ENCODE data around the gene ANKS6.
"Not testable (repeated sequence)": the region's sequence is repeated elsewhere in the genome, so short reads cannot be mapped to it uniquely, and the experiment has no call there.

Gene ANKS6

DNA sequence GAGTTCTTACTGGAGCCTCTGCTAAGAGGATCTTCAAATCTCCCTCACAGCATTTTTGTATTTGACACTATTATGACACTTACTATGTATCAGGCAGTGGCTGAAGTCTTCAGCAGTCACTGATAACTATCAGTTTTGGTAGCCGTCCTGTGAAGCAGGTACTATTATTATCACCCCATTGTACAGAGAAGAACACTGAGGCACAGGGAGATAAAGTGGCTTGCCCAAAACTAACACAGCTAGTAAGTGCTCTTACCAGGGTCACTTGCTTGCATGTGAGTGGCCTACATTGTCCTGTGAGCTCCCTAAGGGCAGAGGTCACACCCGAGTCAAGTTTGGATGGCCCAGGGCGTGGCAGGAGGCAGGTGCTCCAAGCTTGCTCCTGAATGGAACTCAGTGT lies 104.5 kb downstream of the ANKS6 start:
- no peak for DNase-seq

DNA sequence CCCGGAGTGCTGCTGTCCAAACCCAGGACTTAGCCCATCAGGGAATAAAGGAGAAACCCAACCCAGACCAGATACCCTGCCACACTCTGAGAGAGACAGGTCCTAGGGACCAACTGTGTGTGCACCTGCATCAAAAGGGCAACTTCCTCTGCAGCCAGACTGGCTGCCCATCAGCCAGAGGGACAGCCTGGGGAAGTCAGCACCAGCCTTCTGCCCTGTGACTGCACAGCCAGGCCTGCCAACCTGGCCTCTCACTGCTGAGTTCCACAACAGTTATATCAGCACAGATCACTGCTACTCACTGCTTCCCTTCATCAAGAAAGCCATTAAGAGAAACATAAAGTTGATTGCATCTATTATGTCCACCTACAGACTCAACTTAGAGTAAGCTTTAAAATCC lies 105.7 kb downstream of the ANKS6 start:
- DNase-seq = no peak

DNA sequence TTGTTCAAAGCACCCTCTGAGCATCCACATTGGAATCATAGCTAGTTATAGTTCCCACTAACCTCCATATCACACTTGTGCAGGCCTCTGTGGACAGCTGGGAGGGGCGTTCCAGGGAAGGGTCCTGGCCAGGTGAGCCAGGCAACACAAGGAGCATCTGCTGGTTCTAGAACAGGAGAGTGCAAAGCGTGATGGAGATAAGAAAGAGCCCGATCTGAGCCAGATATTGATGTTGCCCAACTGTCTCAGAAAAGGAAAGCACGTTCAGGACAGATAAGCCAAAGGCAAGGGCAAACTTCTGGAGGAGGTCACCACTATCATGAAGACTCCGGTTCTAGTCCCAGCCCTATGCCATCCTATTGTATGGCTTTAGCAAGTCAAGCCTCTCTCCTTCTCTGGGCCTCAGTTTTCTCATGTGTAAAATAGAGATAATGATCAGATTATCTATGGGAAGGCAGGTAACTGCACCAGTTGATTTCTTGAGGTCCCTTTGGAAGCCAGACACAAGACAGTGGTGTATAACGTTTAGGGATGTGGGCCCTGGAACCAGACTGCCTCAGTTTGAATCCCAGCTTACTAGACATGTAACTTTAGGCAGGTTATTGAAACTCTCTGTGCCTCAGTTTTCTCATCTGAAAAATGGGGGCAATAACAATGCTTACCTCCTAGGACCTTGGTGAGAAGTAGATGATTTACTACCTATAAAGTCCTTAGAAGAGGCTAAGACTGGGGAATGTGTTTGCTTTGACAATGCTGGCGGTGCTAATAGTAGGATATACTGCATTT lies 107.5 kb downstream of the ANKS6 start:
- no peak for DNase-seq

DNA sequence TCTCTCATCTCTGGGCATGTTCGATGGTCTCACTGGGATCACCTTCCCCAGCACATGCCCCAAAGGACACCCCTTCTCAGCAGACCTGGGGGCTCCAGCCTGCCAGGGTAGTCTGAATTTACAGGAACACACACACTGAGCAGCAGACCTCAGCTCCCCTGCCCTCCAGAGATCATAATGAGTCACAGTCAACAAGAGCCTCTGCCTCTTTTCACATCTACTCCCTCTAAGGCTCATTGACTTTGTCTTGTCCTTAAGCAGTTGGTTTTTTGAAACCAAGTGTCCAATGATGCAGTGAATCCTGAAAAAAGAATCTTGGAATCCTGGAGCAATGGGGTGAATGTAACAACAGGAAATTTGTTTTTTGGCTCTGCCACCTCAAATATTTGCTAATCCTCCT lies 108.4 kb downstream of the ANKS6 start:
- no peak for DNase-seq

DNA sequence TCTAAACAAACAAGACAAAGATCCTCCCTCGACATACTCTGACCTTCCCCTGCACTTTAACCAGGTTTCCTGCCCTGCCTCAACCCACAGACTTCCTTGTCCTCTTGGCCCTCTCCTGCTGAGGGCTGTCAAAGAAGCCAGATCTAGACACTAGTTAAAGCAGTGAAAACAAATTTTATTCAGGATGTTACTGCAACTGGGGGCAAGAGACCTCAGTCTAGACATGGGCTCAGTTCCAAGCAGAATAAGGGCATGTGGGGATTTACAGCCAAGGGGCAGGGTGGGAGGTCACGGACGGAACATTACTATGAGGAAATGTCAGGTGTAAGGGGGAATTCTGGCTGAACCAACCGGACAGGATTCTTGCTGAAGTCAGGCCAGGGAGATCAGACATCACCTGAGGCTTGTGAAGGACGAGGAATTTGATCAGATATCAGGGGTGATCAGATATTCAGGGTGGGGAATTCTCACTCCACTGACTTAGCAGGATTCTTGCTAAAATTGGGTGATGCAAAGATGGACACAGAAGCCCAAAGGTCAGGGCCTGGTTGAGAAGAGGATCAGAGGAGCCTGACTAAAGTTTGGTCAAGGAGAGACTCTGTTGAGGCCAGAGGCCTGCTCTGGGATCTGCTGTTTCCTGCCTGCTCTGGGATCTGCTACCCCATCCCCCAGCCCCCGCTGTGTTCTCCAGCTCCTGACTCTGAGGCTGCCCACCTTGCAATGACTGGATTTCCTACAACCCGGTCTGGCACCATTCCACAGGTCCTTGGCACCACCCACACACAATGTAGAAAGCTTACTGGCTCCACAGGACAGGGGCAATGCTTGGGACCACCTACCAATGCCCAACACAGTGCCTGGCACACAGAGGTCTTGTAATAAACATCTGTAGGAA lies 109.1 kb downstream of the ANKS6 start:
- no peak for DNase-seq

DNA sequence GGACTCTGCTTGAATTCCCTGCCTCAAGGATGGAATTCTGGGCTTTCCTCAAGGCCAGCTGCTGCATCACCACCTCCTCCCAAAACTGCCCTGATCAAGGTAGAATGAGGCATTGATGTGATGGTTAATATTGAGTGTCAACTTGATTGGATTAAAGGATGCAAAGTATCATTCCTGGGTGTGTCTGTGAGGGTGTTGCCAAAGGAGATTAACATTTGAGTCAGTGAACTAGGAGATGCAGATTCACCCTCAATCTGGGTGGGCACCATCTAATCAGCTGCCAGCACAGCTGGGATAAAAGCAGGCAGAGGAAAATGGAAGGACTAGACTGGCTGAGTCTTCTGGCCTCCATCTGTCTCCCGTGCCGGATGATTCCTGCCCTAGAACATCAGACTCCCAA lies 111.5 kb downstream of the ANKS6 start:
- not testable (repeated sequence) for DNase-seq
